Prostate gland (tissue), 2 donors: ENCODE results near the gene GPR17.

Experiments used
- CTCF ChIP-seq, 4 experiments: fragments of 200-600 bp in 2 of 4; fragments of 450-650 bp in 2 of 4; sonication (generic) in 2 of 4; IDR thresholded peaks; 1 replicate in 3 of 4; 2 replicates in 1 of 4; pipeline ENCODE4 v1.5.1; 2016 to 2019; ENCODE audit warnings: antibody characterized with exemption in 4 of 4, mild to moderate bottlenecking in 2 of 4, moderate library complexity in 2 of 4
- POLR2A ChIP-seq: fragments of 450-650 bp; IDR thresholded peaks from one replicate; pipeline ENCODE4 v1.6.1; 2016; ENCODE audit warnings: antibody characterized with exemption, mild to moderate bottlenecking

DNA sequence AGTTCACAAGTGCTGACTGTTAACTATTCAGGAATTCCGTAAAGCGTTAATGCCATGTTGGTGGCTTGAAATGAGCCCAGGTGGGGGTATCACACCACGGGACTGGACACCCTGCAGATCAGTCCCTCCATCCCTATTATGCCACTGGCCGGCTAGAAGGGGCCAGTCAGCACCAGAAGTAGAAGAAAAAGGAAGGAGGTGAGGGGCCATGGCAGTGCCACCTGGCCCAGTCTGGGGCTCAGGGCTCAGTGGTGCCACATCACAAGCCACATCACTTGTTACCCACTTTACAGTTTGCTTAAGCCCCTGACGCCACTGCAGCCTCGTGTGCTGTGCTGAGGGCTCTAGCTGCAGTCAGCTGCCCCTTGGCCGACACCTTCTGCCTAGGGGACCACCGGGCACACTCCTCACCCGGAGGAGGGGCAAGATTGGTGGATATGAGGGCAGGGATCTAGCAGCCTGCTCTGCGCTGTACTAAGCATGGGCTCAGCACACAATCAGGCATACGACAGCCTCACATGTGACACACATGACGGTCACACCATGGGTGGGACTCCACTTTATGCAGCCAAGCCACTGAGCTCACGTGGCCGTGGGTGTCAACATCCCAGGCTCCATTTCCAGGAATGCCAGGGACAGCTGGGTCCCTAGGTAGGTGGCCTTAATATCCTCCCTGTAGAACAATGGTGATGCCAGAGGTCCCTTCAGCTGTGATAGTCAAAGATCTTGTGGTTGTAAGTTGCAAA is 25.8 kb downstream of the GPR17 start:
- no peak for TF ChIP-seq CTCF (IDR thresholded peaks at IDR 0.05)
- no peak for TF ChIP-seq POLR2A
